Calu3 (cell line): ENCODE results near the gene GVQW3. TPM values are rescaled to one million over a fixed set of nuclear protein-coding genes. Genes with fewer than 3 reads are reported as not detected.

Experiments used
- BruUV-seq: library from RNA; stranded (reverse); fragments of 400-500 nt; replicated peaks from 2 replicates; lab custom pipeline; 2021; lab: Mats Ljungman, UMichigan
- CTCF ChIA-PET: fragments of 300-600 bp; sonication (Branson Sonifier 250); formaldehyde crosslinking; loops from one replicate; lab custom pipeline; 2022; ENCODE audit warnings: antibody characterized with exemption; lab: Charles Lee
- DNase-seq: peaks from one replicate; pipeline ENCODE4 v3.0.0; 2022
- H3K27ac Mint-ChIP-seq: one replicate; pipeline ENCODE4 v1.8.0; 2022; ENCODE audit warnings: mixed read lengths; ENCODE audit not compliant: unreplicated experiment
- H3K27me3 Mint-ChIP-seq: one replicate; pipeline ENCODE4 v1.8.0; 2022; ENCODE audit warnings: mixed read lengths; ENCODE audit not compliant: unreplicated experiment
- H3K36me3 Mint-ChIP-seq: one replicate; pipeline ENCODE4 v1.8.0; 2022; ENCODE audit warnings: mild to moderate bottlenecking, moderate library complexity, mixed read lengths; ENCODE audit not compliant: insufficient read depth, unreplicated experiment
- H3K4me1 Mint-ChIP-seq: one replicate; pipeline ENCODE4 v1.8.0; 2022; ENCODE audit warnings: mild to moderate bottlenecking, low read depth, mixed read lengths; ENCODE audit not compliant: unreplicated experiment
- H3K4me3 Mint-ChIP-seq: one replicate; pipeline ENCODE4 v1.8.0; 2022; ENCODE audit warnings: mild to moderate bottlenecking, low read depth, moderate library complexity, mixed read lengths; ENCODE audit not compliant: unreplicated experiment
- H3K9me3 Mint-ChIP-seq: one replicate; pipeline ENCODE4 v1.8.0; 2022; ENCODE audit warnings: low read depth, mixed read lengths; ENCODE audit not compliant: unreplicated experiment
- intact Hi-C: fragments of 100-400 bp; cut with micrococcal nuclease; formaldehyde crosslinking; loops from one replicate; pipeline ENCODE4 v1.10.0; 2022; ENCODE audit not compliant: unreplicated experiment
- total RNA-seq: library from RNA; stranded (reverse); gene quantifications from 2 replicates; pipeline ENCODE4 v1.2.3, GENCODE V29; 2022
- TF ChIP-seq, protein P1 (sequence below): fragments of 200-600 bp; IDR thresholded peaks from one replicate; pipeline ENCODE4 v1.8.0; 2022; ENCODE audit warnings: antibody characterized with exemption; ENCODE audit not compliant: unreplicated experiment

The GVQW3 gene
- total RNA-seq, 1 experiment from 2014 or later = 7.2 TPM

DNA sequence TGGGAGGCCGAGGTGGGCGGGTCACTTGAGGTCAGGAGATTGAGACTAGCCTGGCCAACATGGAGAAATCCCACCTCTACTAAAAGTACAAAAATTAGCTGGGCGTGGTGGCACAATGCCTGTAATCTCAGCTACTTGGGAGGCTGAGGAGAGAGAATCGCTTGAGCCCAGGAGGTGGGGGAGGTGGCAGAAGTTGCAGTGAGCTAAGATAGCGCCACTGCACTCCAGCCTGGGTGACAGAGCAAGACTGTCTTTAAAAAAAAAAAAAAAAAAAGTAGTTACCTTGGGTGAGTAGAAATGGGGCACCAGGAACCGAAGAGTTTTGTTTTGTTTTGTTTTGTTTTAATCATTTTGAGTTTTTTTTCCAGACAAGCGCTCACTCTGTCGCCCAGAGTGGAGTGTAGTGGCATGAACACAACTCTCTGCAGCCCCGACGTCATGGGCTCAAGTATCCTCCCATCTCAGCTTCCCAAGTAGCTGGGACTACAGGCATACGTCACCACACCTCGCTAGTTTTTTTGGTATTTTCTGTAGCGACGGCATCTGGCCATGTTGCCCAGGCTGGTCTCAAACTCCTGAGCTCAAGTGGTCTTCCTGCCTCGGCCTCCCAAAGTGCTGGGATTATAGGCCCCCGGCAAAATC is 16.0 kb upstream of the GVQW3 start:
- CTCF ChIA-PET = no interaction called here
- intact Hi-C loops = no loop called here
- no peak for DNase-seq
- H3K4me3 Mint-ChIP-seq = no peak overlapping the region
- TF ChIP-seq, protein P1, sequence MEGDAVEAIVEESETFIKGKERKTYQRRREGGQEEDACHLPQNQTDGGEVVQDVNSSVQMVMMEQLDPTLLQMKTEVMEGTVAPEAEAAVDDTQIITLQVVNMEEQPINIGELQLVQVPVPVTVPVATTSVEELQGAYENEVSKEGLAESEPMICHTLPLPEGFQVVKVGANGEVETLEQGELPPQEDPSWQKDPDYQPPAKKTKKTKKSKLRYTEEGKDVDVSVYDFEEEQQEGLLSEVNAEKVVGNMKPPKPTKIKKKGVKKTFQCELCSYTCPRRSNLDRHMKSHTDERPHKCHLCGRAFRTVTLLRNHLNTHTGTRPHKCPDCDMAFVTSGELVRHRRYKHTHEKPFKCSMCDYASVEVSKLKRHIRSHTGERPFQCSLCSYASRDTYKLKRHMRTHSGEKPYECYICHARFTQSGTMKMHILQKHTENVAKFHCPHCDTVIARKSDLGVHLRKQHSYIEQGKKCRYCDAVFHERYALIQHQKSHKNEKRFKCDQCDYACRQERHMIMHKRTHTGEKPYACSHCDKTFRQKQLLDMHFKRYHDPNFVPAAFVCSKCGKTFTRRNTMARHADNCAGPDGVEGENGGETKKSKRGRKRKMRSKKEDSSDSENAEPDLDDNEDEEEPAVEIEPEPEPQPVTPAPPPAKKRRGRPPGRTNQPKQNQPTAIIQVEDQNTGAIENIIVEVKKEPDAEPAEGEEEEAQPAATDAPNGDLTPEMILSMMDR = no peak
- no TSS peak for BruUV-seq
- no peaks in the 10 kb centered on the region for H3K27me3 Mint-ChIP-seq
- H3K36me3 Mint-ChIP-seq = no peaks in the 10 kb centered on the region
- no peak overlapping the region for H3K27ac Mint-ChIP-seq
- no peaks in the 10 kb centered on the region for H3K9me3 Mint-ChIP-seq
- H3K4me1 Mint-ChIP-seq = no peaks in the 10 kb centered on the region

DNA sequence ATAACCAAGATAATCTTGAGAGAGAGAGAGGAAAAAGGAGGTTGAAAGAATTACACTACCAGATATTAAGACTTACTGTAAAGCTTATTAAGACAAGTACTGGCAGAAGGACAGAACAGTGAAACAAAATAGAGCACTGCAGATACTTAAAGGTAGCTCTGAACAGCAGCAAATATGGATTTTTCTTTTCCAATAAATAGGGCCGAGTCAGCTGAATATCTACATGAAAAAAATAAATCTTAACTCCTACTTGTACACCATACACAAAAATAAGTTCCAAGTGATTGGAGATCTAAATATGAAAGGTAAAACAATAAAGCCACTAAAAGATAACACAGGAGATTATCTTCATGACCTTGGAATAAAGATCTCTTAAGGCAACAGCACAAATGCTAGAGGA is 12.6 kb upstream of the GVQW3 start:
- CTCF ChIA-PET = no interaction called here
- intact Hi-C loops = no loop called here
- TF ChIP-seq, protein P1 = no peak
- Mint-ChIP-seq H3K4me1 (peaks cover 12% of the 10 kb centered on the region), H3K27me3 (no peaks in the 10 kb centered on the region), H3K9me3 (no peaks in the 10 kb centered on the region), H3K36me3 (no peaks in the 10 kb centered on the region), H3K27ac (no peak overlapping the region), H3K4me3 (no peak overlapping the region)
- no peak for DNase-seq
- BruUV-seq = no TSS peak

DNA sequence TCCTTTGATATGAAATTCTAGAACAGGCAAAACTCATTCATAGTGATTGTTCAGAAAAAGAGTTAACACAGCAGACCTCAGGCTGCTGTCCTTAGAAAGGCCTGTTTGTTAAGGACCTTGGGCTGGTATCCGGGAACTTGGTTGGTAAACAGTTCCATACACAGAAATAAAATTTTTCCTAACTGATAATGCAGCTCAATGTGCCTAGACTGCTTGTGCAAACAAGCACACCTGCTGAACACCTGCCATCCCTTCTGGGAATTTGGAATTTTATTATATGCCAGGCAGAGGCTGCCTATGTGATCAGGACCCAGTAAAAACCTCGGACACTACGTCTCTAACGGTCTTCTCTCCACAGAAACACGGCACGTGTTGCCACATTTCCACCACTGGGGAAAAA is 11.7 kb upstream of the GVQW3 start:
- CTCF ChIA-PET = no interaction called here
- Mint-ChIP-seq H3K27ac (no peak overlapping the region), H3K27me3 (no peaks in the 10 kb centered on the region), H3K9me3 (no peaks in the 10 kb centered on the region), H3K4me1 (peaks cover 12% of the 10 kb centered on the region), H3K36me3 (no peaks in the 10 kb centered on the region), H3K4me3 (no peak overlapping the region)
- BruUV-seq = no TSS peak
- intact Hi-C loops = no loop called here
- no peak for DNase-seq
- TF ChIP-seq, protein P1 = no peak

DNA sequence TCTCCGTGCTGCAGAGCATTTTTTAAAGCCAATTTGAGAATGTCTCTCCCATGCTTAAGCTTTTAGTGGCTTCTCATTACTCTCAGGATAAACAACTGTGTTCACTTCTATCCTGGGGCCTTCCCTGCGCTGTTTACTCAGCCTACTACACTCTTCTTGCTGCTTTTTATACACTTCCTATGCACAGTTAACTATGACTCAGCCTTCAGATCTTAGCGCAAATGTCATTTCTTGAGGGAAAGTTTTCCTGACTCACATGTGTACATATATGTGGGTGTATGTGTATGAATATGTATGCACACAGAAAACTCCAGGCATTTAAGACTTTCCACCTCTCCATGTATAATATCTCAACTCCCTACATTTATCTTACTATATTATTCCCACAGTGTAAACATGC is 10.0 kb upstream of the GVQW3 start:
- CTCF ChIA-PET = no interaction called here

More for the DNA sequence above, 10.0 kb upstream of the GVQW3 start:
- Mint-ChIP-seq H3K36me3 (no peaks in the 10 kb centered on the region), H3K9me3 (no peaks in the 10 kb centered on the region), H3K4me1 (peaks cover 12% of the 10 kb centered on the region), H3K27ac (peak overlapping the region; percentile 6), H3K27me3 (no peaks in the 10 kb centered on the region), H3K4me3 (no peak overlapping the region)
- no TSS peak for BruUV-seq
- no peak for DNase-seq
- TF ChIP-seq, protein P1 = no peak
- intact Hi-C loops = no loop called here
